Measurements from ENCODE around the gene CLHC1. TPM values are rescaled to one million over a fixed set of nuclear protein-coding genes. Genes with fewer than 3 reads are reported as not detected.
A peak's percentile ranks its signal among the peaks of the same experiment; 100 is the strongest.

CLHC1 gene
- total and polyA plus RNA-seq, 2 of the 8 experiments (the other 6 are each of a cell fraction or from before 2014, with no cell fraction given) = 2.6 to 10.8 TPM

DNA sequence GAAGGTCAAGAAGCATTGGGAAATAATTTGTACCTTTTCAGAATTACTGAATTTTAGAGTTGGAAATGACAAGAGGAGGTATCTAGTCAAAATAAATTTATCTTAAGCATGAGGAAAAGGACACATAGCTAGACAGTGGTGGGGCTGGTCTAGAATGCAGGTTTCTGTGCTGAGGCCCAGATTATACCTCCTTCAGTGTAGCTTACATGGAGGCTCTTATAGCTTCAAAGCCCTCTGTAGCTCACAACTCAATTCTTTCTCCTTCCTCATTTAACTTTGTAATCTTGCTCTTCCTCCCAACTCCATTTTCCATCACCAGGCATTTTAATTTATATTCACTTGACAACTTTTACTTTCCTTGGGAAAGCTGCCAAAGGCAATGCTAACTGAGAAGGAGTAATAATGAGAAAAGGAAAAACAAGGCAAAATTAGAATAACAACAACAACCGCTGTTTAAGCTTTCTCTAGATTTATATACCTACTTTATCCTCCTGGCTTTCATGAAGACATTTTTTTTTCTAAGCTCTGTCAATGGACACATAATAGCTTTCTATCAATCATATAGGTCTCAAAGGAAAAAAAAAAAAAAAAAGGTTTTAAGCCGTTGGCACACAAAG lies 58.5 kb downstream of the CLHC1 start:
- H3K4me3 ChIP-seq (ENCODE audit: extremely low read depth in 1 of 4, insufficient read depth in 2 of 4, low read depth in 3 of 4, low read length in 4 of 4) = no peak overlapping the region
- H3K23me2 ChIP-seq (ENCODE audit: low read depth, low read length) = no peaks in the 10 kb centered on the region
- no peak overlapping the region for H2AFZ ChIP-seq (ENCODE audit: low read length)
- no peak overlapping the region for H3K27ac ChIP-seq (ENCODE audit: low read depth, low read length)
- H3K23ac ChIP-seq (ENCODE audit: insufficient read length) = no peak overlapping the region
- H4K91ac ChIP-seq (replicated peaks; ENCODE audit: insufficient read length, low read length) = no peak overlapping the region
- H2BK120ac ChIP-seq (replicated peaks; ENCODE audit: low read depth, low read length) = no peak overlapping the region
- H4K20me1 ChIP-seq (replicated peaks in 1 of 2; ENCODE audit: control insufficient read depth in 1 of 2, insufficient read depth in 2 of 2, low read length in 2 of 2) = no peaks in the 10 kb centered on the region
- no peak overlapping the region for H2BK12ac ChIP-seq (ENCODE audit: low read depth, low read length)
- no peaks in the 10 kb centered on the region for H3K9me3 ChIP-seq (ENCODE audit: insufficient read depth in 2 of 2, low read depth in 1 of 2, low read length in 1 of 2)
- H3K27me3 ChIP-seq (replicated peaks in 1 of 4; ENCODE audit: control insufficient read depth in 3 of 4, extremely low read depth in 1 of 4, insufficient read depth in 3 of 4, low read length in 3 of 4) = peaks cover 0 to 1% (median 0%) of the 10 kb centered on the region in 4 experiments; a peak in 1 of 7 replicates
- H3K4me2 ChIP-seq (ENCODE audit: insufficient read depth in 1 of 2, low read depth in 2 of 2, low read length in 2 of 2) = no peak overlapping the region; a peak in 1 of 4 replicates
- no peak overlapping the region for H2AK5ac ChIP-seq (ENCODE audit: low read depth, low read length)
- no peak overlapping the region for H3K18ac ChIP-seq (ENCODE audit: extremely low read depth, low read length)
- H2BK20ac ChIP-seq (ENCODE audit: low read length) = no peak overlapping the region
- no peak overlapping the region for H3K14ac ChIP-seq (ENCODE audit: insufficient read length)
- no peak overlapping the region for H3K4ac ChIP-seq (replicated peaks; ENCODE audit: insufficient read length, low read depth, low read length)
- H2BK5ac ChIP-seq (ENCODE audit: low read depth, low read length) = no peak overlapping the region
- H2BK15ac ChIP-seq (ENCODE audit: low read length) = no peak overlapping the region
- DNase-seq (ENCODE audit: low read depth in 1 of 2, low spot score in 2 of 2) (no peak), FAIRE-seq (no peak)
- no peaks in the 10 kb centered on the region for H3K36me3 ChIP-seq (ENCODE audit: control insufficient read depth in 2 of 4, insufficient read depth in 4 of 4, low read length in 3 of 4)
- POLR2A ChIA-PET (ENCODE audit: partially characterized antibody) = interaction anchor here (0.7 kb wide), 1 partner anchor 125 kb away, joined by 4 read pairs; no protein-coding TSS in a partner anchor
- peak overlapping the region; percentile 3 for H3K56ac ChIP-seq (replicated peaks; ENCODE audit: insufficient read length, low read depth, low read length)
- CTCF ChIA-PET (ENCODE audit: partially characterized antibody) = interaction anchor here (0.6 to 3.3 kb wide), 14 partner anchors 8 to 416 kb away, joined by 3 to 31 read pairs (median 5); partner anchors contain the start of gene RTN4
- no peak overlapping the region for H4K5ac ChIP-seq (ENCODE audit: insufficient read length, low read depth, low read length)
- H3K79me1 ChIP-seq (ENCODE audit: low read depth, low read length) = no peaks in the 10 kb centered on the region
- H4K8ac ChIP-seq (ENCODE audit: extremely low read depth, insufficient read depth, low read length) = no peak overlapping the region
- no peak overlapping the region for H3K9ac ChIP-seq (replicated peaks in 1 of 4; ENCODE audit: extremely low read depth in 1 of 4, low read depth in 3 of 4, low read length in 3 of 4)
- H3K79me2 ChIP-seq (ENCODE audit: control insufficient read depth in 1 of 2, insufficient read depth in 2 of 2, low read length in 2 of 2) = no peaks in the 10 kb centered on the region
- peaks cover 0 to 2% (median 1%) of the 10 kb centered on the region in 4 experiments; a peak in 2 of 7 replicates for H3K4me1 ChIP-seq (replicated peaks in 1 of 4; ENCODE audit: control insufficient read depth in 3 of 4, insufficient read depth in 4 of 4, low read length in 3 of 4)
- 45% methylated on average over 2 of the region's 2 CpGs; no CpG with 5 or more reads in 1 of the 2 experiments for WGBS, 2 experiments (ENCODE audit: extremely low coverage in 1 of 2, insufficient coverage in 1 of 2, insufficient read length in 1 of 2, insufficient replicate concordance in 2 of 2, low coverage in 1 of 2, low lambda C conversion rate in 2 of 2, missing lambda C conversion rate in 1 of 2)
- TF ChIP-seq CHD2 (IDR thresholded peaks at IDR 0.05; ENCODE audit: low read length) = no peak
